A172 (cell line): ENCODE data around the gene POU3F2. TPM values are rescaled to one million over a fixed set of nuclear protein-coding genes. Genes with fewer than 3 reads are reported as not detected.

Source experiments
- DNase-seq: peaks from one replicate; pipeline ENCODE4 v3.0.0-alpha.2; 2015; ENCODE audit warnings: low spot score
- total RNA-seq: library from RNA; depleted of rRNA; stranded (reverse); fragments of >200 nt; shearing (Covaris generic); gene quantifications from 2 replicates; pipeline ENCODE4 v1.2.3, GENCODE V29; 2014

POU3F2 gene
- total RNA-seq, 1 experiment from 2014 or later: 0.93 TPM

- DNase-seq: no peak
Measured at GRCh38 chr6:98830146-98830545, 4.2 kb upstream of the POU3F2 start.

GRCh38 chr6:98831057-98831958 lies 3.1 kb upstream of the POU3F2 start:
- DNase-seq: no peak

- no peak for DNase-seq
Measured at GRCh38 chr6:98831959-98832283, 2.5 kb upstream of the POU3F2 start.

- DNase-seq: peak; percentile 74
Measured at GRCh38 chr6:98832284-98833056, 1.9 kb upstream of the POU3F2 start.

GRCh38 chr6:98833057-98833306 lies 1.4 kb upstream of the POU3F2 start:
- DNase-seq: no peak

- DNase-seq: no peak
Measured at GRCh38 chr6:98833307-98834059, 891 bp upstream of the POU3F2 start.

- no peak for DNase-seq
Measured at GRCh38 chr6:98835149-98836024, 1.0 kb downstream of the POU3F2 start.

- DNase-seq: no peak
Measured at GRCh38 chr6:98836025-98836961, 1.9 kb downstream of the POU3F2 start.

GRCh38 chr6:98836962-98837944 lies 2.9 kb downstream of the POU3F2 start:
- DNase-seq: no peak

- DNase-seq: no peak
Measured at GRCh38 chr6:98838032-98838431, 3.7 kb downstream of the POU3F2 start.

- DNase-seq: no peak
Measured at GRCh38 chr6:98838975-98839374, 4.6 kb downstream of the POU3F2 start.

GRCh38 chr6:98839781-98840361 lies 5.5 kb downstream of the POU3F2 start:
- peak; percentile 33 for DNase-seq

GRCh38 chr6:98840385-98840784 lies 6.0 kb downstream of the POU3F2 start:
- DNase-seq: no peak

- no peak for DNase-seq
Measured at GRCh38 chr6:98840996-98841513, 6.7 kb downstream of the POU3F2 start.

GRCh38 chr6:98841621-98842341 lies 7.4 kb downstream of the POU3F2 start:
- DNase-seq: no peak

- DNase-seq: no peak
Measured at GRCh38 chr6:98842342-98843180, 8.2 kb downstream of the POU3F2 start.
